Subcutaneous adipose tissue (tissue), 4 donors: ENCODE results near the gene APOA1. TPM values are rescaled to one million over a fixed set of nuclear protein-coding genes. Genes with fewer than 3 reads are reported as not detected.

Experiments used
- total RNA-seq, 4 donors: library from RNA; depleted of rRNA; stranded (reverse); fragments of >200 nt; gene quantifications; one replicate each; pipeline ENCODE4 v1.1.0, GENCODE V29; 2016
- TF ChIP-seq, protein P1 (sequence below): fragments of 450-650 bp; IDR thresholded peaks from one replicate; pipeline ENCODE4 v1.5.1; 2016; ENCODE audit warnings: low read depth, mild to moderate bottlenecking, control low read depth, antibody characterized with exemption, moderate library complexity

APOA1 gene
- total RNA-seq, 4 donors from 2014 or later: not detected

GRCh38 chr11:116842909-116843308, 5.5 kb upstream of the APOA1 start:
- TF ChIP-seq, protein P1, sequence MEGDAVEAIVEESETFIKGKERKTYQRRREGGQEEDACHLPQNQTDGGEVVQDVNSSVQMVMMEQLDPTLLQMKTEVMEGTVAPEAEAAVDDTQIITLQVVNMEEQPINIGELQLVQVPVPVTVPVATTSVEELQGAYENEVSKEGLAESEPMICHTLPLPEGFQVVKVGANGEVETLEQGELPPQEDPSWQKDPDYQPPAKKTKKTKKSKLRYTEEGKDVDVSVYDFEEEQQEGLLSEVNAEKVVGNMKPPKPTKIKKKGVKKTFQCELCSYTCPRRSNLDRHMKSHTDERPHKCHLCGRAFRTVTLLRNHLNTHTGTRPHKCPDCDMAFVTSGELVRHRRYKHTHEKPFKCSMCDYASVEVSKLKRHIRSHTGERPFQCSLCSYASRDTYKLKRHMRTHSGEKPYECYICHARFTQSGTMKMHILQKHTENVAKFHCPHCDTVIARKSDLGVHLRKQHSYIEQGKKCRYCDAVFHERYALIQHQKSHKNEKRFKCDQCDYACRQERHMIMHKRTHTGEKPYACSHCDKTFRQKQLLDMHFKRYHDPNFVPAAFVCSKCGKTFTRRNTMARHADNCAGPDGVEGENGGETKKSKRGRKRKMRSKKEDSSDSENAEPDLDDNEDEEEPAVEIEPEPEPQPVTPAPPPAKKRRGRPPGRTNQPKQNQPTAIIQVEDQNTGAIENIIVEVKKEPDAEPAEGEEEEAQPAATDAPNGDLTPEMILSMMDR: no peak

- TF ChIP-seq, protein P1: no peak
Observed at GRCh38 chr11:116842117-116842516, 4.7 kb upstream of the APOA1 start.

DNA sequence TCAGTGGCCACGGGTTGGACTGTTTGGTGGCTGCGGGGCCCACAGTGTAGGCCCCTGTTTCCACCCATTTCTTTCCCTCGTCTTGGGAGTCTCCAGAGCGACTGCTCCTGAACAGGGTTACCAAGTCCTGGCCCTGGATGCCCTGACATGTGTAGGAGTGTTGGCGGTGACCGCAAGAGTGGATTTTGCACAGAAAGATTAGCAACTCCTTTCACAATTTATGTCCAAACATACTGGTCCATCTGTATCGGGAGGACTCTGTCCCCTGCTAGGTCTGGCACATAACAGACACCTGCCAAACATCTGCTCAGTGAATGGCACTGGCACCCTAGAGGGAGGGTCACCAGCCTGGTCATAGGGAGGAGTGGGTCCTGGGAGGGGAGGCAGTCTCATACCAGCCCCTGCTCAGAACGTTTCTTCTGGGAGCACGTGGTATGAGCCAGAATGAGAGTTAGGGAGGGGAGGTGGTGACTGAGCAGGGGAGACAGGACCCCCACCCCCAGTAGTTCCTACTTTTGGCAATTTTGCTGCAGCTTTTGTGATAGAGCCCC, 3.4 kb upstream of the APOA1 start:
- TF ChIP-seq, protein P1: no peak

GRCh38 chr11:116840224-116840745, 2.9 kb upstream of the APOA1 start:
- TF ChIP-seq, protein P1: no peak

DNA sequence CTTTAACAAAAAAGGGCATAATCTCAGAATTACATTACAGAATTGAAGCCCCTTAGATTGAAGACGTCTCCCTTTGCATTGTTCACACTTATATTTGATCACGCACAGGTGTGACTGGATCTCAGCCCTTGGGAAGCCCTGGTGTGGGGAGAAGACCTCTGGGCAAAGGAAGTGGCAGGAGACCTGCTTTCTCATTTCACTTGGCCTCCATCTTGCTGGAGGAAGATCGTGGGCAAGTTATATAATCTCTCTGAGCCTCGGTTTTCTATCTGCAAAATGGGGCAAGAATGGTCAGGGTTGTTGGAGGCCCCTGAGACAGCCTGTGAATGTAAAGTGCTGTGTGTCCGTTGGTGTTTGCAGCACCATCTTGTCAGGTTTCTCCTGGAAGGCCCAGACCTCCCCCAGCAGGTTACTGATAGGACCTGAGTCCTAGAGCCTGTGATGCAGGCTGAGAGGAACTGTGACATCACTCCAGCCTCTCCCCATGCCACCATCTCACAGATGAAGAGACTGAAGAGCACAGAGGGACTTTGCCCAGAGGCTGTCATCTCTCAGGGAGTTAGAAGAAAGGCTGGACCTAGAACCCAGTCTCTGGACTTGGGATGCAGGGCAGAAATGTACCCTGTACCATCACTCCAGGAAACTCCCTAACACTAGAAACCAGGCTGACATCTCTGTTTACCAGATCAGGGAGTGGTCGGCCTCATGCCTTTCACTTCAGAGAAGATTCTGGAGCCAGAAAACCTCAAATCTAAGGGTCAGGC, 1.1 kb upstream of the APOA1 start:
- TF ChIP-seq, protein P1: no peak

- TF ChIP-seq, protein P1: no peak
Observed at GRCh38 chr11:116836632-116836991, 810 bp downstream of the APOA1 start.

DNA sequence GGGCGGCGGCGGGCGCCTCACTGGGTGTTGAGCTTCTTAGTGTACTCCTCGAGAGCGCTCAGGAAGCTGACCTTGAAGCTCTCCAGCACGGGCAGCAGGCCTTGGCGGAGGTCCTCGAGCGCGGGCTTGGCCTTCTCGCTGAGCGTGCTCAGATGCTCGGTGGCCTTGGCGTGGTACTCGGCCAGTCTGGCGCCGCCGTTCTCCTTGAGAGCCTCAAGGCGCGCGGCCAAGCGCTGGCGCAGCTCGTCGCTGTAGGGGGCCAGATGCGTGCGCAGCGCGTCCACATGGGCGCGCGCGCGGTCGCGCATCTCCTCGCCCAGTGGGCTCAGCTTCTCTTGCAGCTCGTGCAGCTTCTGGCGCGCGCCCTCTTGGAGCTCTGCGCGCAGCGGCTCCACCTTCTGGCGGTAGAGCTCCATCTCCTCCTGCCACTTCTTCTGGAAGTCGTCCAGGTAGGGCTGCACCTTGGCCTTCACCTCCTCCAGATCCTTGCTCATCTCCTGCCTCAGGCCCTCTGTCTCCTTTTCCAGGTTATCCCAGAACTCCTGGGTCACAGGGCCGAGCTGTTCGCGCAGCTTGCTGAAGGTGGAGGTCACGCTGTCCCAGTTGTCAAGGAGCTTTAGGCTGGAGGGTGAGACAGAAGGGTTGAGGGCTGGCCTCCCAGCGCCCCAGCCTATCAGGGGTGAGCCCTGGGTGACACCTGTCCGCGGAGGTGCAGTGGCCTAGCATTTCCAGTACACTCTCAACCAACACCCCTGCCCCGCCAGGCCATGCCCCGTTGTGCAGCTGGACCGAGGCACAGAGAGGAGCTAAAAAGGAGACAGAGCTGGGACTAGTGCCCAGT, 1.4 kb downstream of the APOA1 start:
- TF ChIP-seq, protein P1: no peak
